Neural cell (in vitro differentiated cells): ENCODE data around the gene APBA3.

Experiments used
- TAF1 ChIP-seq: IDR thresholded peaks from 2 replicates; pipeline ENCODE4 v1.6.1; 2012; ENCODE audit warnings: low read depth
- TF ChIP-seq, protein P1 (sequence below): fragments of 450-650 bp; IDR thresholded peaks from 2 replicates; pipeline ENCODE4 v1.5.1; 2014; ENCODE audit warnings: antibody characterized with exemption, mild to moderate bottlenecking, moderate library complexity; ENCODE audit not compliant: poor library complexity, severe bottlenecking

DNA sequence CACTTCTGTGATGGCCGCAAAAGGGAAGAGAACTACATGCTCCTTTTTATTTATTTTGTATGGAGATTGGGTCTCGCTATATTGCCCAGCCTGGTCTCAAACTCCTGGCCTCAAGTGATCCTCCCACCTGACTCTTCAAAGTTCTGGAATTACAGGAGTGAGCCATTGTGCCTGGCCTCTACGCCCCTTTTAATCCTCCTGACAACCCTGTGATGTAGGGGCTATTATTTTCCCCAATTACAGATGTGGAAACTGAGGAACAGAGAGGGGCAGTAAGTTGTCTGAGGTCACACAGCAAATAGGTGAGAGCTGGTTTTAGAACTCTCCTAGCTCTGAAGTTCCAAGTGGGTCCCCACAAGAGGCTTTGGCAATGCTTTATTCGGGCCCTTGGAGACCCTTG lies 41.6 kb downstream of the APBA3 start:
- TF ChIP-seq TAF1: no peak
- TF ChIP-seq, protein P1, sequence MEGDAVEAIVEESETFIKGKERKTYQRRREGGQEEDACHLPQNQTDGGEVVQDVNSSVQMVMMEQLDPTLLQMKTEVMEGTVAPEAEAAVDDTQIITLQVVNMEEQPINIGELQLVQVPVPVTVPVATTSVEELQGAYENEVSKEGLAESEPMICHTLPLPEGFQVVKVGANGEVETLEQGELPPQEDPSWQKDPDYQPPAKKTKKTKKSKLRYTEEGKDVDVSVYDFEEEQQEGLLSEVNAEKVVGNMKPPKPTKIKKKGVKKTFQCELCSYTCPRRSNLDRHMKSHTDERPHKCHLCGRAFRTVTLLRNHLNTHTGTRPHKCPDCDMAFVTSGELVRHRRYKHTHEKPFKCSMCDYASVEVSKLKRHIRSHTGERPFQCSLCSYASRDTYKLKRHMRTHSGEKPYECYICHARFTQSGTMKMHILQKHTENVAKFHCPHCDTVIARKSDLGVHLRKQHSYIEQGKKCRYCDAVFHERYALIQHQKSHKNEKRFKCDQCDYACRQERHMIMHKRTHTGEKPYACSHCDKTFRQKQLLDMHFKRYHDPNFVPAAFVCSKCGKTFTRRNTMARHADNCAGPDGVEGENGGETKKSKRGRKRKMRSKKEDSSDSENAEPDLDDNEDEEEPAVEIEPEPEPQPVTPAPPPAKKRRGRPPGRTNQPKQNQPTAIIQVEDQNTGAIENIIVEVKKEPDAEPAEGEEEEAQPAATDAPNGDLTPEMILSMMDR: no peak
